Erythroblast (primary cell): ENCODE results near the gene CYP2W1.

ENCODE experiments used
- GATA1 ChIP-seq: IDR thresholded peaks from 2 replicates; pipeline ENCODE4 v1.6.1; 2011; ENCODE audit warnings: low read depth, mild to moderate bottlenecking, control low read depth, low read length, moderate library complexity
- POLR2A ChIP-seq: IDR thresholded peaks from 2 replicates; pipeline ENCODE4 v1.6.1; 2011; ENCODE audit warnings: mild to moderate bottlenecking, low read length

- no peak for TF ChIP-seq POLR2A
- TF ChIP-seq GATA1 = no peak
These were observed 1.0 kb upstream of the CYP2W1 start for GRCh38 chr7:981793-982510.
